HCT116 (cell line): ENCODE data around the gene GNAS-AS1.

ENCODE experiments used
- EZH2 ChIP-seq: fragments of 200-600 bp; sonication (generic); IDR thresholded peaks from 2 replicates; pipeline ENCODE4 v1.6.1; 2017; ENCODE audit warnings: antibody characterized with exemption, mixed run types
- EZH2phosphoT487 ChIP-seq: fragments of 200-600 bp; IDR thresholded peaks from 2 replicates; pipeline ENCODE4 v1.6.1; 2018; ENCODE audit warnings: antibody characterized with exemption, borderline replicate concordance
- JUND ChIP-seq: IDR thresholded peaks from 2 replicates; pipeline ENCODE4 v1.6.1; 2012
- POLR2A ChIP-seq: IDR thresholded peaks from 2 replicates; pipeline ENCODE4 v1.7.0; 2011; ENCODE audit warnings: borderline replicate concordance; ENCODE audit not compliant: insufficient read depth, insufficient read length; ENCODE audit errors: extremely low read depth
- POLR2AphosphoS5 ChIP-seq: IDR thresholded peaks from 2 replicates; pipeline ENCODE4 v1.6.1; 2011; ENCODE audit warnings: mild to moderate bottlenecking, low read depth, low read length, moderate library complexity
- SRF ChIP-seq: IDR thresholded peaks from 2 replicates; pipeline ENCODE4 v1.6.1; 2012; ENCODE audit warnings: low read depth
- YY1 ChIP-seq: IDR thresholded peaks from 2 replicates; pipeline ENCODE4 v1.6.1; 2011; ENCODE audit warnings: low read length, low read depth, moderate library complexity, mild to moderate bottlenecking; ENCODE audit not compliant: insufficient replicate concordance; ENCODE audit errors: extremely low read depth
- ZFX ChIP-seq: fragments of 450-650 bp; IDR thresholded peaks from 2 replicates; pipeline ENCODE4 v1.6.1; 2017
- TF ChIP-seq, protein P1 (sequence below), 3 experiments: fragments of 200-600 bp in 1 of 3; sonication (generic) in 1 of 3; IDR thresholded peaks in 2 of 3; conservative IDR thresholded peaks in 1 of 3; 2 replicates each; pipeline ENCODE4 v1.5.1; 2012 to 2017; ENCODE audit warnings: low read depth in 2 of 3, low read length in 2 of 3, antibody characterized with exemption in 1 of 3, borderline replicate concordance in 1 of 3, control low read depth in 1 of 3, mild to moderate bottlenecking in 1 of 3, mixed read lengths in 1 of 3, mixed run types in 1 of 3, moderate library complexity in 1 of 3; ENCODE audit not compliant: insufficient read depth in 1 of 3

- TF ChIP-seq, protein P1, sequence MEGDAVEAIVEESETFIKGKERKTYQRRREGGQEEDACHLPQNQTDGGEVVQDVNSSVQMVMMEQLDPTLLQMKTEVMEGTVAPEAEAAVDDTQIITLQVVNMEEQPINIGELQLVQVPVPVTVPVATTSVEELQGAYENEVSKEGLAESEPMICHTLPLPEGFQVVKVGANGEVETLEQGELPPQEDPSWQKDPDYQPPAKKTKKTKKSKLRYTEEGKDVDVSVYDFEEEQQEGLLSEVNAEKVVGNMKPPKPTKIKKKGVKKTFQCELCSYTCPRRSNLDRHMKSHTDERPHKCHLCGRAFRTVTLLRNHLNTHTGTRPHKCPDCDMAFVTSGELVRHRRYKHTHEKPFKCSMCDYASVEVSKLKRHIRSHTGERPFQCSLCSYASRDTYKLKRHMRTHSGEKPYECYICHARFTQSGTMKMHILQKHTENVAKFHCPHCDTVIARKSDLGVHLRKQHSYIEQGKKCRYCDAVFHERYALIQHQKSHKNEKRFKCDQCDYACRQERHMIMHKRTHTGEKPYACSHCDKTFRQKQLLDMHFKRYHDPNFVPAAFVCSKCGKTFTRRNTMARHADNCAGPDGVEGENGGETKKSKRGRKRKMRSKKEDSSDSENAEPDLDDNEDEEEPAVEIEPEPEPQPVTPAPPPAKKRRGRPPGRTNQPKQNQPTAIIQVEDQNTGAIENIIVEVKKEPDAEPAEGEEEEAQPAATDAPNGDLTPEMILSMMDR (IDR thresholded peaks at IDR 0.05 in 2 of 3, conservative IDR thresholded peaks at IDR 0.05 in 1 of 3; ENCODE audit: borderline replicate concordance in 1 of 3, insufficient read depth in 1 of 3, low read depth in 2 of 3, low read length in 2 of 3), result no peak
- no peak for TF ChIP-seq ZFX
- no peak for TF ChIP-seq EZH2phosphoT487
- TF ChIP-seq EZH2, result no peak
- TF ChIP-seq POLR2A, result no peak
- no peak for TF ChIP-seq POLR2AphosphoS5
- no peak for TF ChIP-seq YY1
- TF ChIP-seq SRF, result no peak
- TF ChIP-seq JUND, result no peak
These were observed 5.0 kb upstream of the GNAS-AS1 start for GRCh38 chr20:58855506-58856389.
